GM21423 (cell line): Measurements from ENCODE around the gene DGKH.
"Not testable (repeated sequence)": the region's sequence is repeated elsewhere in the genome, so short reads cannot be mapped to it uniquely, and the experiment has no call there.

ENCODE experiments used
- ATAC-seq: cut with Tn5 transposase; IDR thresholded peaks from one replicate; pipeline ENCODE4 v1.9.1; 2021; ENCODE audit warnings: mild to moderate bottlenecking, moderate library complexity; ENCODE audit not compliant: unreplicated experiment

DGKH gene

DNA sequence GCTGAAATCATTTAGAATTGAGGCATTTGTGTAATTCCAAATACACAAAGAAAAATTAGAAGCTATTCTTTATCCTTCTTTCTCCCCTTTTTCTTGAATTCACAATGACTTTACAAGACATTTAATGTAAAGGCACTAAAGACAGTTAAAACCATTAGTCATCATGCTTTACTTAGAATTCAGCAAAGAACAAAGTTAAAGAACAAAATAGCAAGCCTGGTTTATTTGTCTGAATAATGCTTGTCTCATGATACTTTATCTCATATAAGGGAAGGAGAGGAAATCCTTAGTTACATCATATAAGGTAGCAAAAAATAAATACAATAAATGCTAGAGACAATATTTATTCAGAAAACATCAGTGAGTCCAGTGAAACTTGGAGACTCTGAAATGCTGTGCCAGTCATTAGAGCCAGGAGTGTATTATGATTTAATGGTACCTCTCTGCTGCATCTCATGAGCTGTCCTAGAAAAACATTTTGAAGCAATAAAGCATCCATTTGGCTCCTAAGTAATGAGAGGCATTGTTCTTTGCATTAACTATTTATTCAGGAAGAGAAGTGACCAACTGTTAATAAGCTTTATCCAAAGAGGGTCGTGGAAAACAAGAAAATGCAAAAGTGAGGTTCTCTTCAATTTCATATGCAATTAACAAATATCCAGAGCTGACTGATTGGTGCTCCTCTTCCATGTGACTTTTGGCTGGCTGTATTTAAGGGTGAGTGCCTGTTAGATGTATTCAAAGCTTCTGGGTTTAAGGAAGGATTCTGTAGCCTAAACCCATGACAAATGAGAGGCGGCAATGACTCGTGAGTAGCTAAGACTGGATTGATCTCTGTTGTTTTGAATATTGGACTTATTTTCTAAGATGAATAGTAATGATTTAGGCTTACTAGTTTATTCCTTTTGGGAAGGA, 105.0 kb downstream of the DGKH start:
- no peak for ATAC-seq

DNA sequence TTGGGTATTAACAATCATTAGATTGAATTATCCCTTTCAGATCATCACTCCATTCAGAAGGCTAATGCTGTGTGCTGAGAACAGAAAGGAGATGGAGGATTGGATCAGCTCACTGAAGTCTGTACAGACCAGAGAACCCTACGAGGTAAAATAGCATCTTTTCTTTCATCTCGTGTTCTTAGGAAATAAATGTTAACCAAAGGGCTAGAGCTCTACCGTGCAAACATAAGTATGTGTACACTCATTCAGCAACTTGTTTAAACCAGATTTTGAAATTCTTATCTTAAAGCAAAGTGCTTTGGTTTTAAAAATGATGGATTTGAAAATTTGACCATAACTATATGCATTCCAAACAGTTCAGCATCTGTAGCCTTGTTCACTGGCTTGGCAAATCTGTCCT, 106.8 kb downstream of the DGKH start:
- no peak for ATAC-seq

DNA sequence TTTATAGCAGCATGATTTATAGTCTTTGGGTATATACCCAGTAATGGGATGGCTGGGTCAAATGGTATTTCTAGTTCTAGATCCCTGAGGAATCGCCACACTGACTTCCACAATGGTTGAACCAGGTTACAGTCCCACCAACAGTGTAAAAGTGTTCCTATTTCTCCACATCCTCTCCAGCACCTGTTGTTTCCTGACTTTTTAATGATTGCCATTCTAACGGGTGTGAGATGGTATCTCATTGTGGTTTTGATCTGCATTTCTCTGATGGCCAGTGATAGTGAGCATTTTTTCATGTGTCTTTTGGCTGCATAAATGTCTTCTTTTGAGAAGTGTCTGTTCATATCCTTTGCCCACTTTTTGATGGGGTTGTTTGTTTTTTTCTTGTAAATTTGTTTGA, 114.9 kb downstream of the DGKH start:
- not testable (repeated sequence) for ATAC-seq

DNA sequence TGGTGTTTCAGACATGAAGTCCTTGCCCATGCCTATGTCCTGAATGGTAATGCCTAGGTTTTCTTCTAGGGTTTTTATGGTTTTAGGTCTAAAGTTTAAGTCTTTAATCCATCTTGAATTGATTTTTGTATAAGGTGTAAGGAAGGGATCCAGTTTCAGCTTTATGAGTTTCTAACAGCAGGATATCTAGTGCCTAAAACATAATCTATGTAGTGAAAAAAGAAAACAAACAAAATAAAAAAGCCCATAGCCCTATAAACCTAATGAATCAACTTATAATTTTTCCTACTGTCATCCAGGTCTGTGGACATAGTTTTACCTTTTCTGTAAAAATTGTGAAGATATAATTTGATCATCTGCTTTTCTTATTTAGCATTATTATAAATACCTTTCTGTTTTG, 115.5 kb downstream of the DGKH start:
- not testable (repeated sequence) for ATAC-seq

GRCh38 chr13:42164557-42165125, 116.2 kb downstream of the DGKH start:
- ATAC-seq: no peak

GRCh38 chr13:42168496-42168895, 120.0 kb downstream of the DGKH start:
- ATAC-seq: no peak

DNA sequence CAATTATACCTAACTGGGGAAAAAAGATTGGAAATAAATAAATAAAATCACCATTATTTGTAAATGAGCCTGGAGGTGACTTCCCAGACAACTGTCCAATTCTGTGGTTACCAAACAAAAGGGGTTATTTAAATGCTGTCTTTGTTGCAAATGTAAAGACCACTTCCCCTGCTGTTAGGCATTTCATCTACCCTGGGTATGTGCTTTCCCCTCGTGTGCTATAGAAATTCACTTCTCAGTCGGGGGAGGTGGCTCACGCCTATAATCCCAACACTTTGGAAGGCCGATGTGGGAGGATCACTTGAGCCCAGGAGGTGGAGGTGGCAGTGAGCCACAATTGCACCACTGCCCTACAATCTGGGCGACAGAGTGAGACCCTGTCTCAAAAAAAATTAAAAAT, 121.6 kb downstream of the DGKH start:
- ATAC-seq: no peak

DNA sequence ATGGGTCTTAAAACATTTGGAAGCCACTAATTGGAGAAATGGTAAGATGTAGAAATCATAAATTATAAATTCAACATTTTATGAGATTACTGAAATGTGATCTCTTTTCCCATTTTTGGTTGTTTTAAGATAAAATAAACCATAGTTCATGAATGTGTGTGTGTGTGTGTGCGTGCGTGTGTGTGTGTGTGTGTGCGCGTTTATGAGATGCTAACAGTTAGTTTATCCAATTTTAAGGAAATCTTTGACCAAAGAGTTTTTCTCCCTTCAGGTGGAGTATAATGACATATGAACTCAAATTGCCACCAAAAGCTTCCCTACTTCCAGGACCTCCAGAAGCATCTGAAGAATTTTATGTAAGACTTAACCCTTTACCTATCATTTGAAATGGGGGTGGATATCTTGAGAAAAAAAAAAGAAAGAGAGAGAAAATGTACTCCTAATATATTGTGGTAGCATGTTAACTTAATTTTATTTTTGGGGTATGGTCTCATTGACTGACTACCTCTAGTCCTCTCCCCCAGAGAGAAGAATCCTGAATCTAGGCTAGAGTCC, 125.4 kb downstream of the DGKH start:
- no peak for ATAC-seq

- ATAC-seq: no peak
Observed at GRCh38 chr13:42174344-42175162, 126.1 kb downstream of the DGKH start.

GRCh38 chr13:42176294-42176693, 127.8 kb downstream of the DGKH start:
- ATAC-seq: no peak

DNA sequence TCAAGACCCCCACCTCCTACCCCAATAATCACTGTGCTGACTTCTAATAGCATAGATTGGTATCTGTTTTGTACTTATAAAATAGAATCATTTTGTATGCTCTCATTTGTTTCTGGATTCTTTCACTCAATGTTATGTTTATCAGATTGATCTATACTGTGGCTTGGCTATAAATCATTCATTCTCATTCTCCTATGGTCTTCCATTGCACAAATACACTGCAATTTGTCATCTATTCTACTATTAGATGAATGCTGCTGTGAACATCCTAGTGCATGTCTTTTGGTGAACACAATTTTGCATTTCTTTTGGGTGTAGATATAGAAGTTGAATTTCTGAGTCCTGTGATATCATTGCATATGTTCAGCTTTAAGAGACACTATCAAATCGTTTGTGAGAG, 128.7 kb downstream of the DGKH start:
- ATAC-seq: no peak

DNA sequence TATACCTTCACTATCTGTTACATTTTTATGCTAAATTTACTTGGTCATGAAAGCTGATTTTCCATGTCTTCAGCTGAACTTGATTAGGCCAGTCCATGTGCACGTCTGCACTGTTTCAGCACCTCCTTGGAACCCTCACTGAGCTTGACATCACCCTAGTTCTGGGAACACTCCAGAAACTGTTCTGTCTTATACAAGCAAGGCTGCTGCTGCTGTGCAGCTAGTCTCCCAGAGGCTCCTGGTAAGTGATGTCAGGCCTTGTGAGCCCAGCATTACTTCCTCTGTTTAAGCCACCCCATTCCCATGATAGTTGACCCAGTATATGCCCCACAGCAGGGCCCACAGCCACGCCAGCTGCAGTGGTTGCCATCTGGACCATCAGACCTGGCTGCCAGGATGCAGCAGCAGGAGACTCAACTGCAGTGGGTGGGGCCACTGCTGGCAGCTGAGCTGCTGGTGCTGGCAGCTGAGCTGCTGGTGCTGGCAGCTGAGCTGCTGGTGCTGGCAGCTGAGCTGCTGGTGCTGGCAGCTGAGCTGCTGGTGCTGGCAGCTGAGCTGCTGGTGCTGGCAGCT, 133.0 kb downstream of the DGKH start:
- ATAC-seq: no peak

- ATAC-seq: no peak
Observed at GRCh38 chr13:42189061-42189460, 140.6 kb downstream of the DGKH start.

- ATAC-seq: no peak
Observed at GRCh38 chr13:42190529-42190928, 142.1 kb downstream of the DGKH start.

- no peak for ATAC-seq
Observed at GRCh38 chr13:42211704-42212464, 163.4 kb downstream of the DGKH start.

GRCh38 chr13:42214446-42214845, 166.0 kb downstream of the DGKH start:
- ATAC-seq: no peak

DNA sequence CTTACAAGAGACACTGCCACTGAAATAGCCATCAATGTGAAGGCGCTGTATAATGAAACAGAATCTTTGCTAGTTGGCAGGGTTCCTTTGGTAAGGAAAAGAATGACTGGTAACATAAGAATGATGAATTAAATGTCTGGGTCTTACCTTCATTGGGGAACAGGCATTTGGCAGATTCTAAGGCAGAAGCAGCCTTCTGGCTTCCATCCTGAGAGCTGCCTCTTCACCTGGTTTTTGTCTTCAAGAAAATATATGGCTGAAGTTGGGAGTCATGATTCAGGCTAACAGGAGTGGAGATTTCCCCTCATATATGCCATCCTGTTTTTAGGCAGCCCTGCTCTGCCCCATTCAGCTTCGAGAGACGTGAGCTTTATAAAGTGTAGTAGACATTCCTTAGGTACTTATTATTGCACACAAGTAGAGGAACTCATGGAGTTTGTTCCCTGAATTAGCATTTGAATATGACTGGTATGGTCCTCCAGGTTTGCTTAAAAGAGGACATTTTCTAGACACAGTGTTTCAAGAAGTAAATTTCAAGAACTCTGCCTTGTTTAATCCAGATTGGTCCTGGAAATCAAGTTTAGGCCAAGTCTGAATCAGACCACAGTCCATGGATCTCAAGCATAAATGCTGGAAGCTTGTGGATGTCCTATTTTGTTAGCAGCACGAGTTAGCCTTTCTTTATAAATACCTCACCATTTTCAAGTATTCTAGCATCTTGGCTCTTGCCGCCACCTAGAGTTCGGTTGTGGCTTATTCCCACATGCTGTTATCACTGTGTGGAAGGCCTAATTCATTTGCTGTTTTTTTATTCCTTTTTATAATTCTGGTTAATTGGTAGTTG, 167.4 kb downstream of the DGKH start:
- ATAC-seq: no peak

DNA sequence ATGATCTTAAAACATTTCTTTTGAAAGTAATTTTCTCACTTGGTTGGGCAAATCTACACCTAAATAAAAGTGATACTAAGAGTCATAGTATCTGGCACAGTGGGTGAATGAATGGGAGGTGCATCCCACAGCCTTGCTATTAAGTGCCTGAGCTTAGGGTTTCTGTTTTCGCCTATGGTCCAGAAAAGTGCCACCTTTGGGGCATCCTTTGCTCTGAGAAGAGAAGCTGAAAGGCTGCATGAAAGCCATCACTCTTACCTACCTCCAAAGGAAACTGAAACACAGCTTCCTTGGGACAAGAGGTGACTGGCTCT, 167.9 kb downstream of the DGKH start:
- ATAC-seq: no peak

- ATAC-seq: no peak
Observed at GRCh38 chr13:42218576-42218975, 170.1 kb downstream of the DGKH start.

DNA sequence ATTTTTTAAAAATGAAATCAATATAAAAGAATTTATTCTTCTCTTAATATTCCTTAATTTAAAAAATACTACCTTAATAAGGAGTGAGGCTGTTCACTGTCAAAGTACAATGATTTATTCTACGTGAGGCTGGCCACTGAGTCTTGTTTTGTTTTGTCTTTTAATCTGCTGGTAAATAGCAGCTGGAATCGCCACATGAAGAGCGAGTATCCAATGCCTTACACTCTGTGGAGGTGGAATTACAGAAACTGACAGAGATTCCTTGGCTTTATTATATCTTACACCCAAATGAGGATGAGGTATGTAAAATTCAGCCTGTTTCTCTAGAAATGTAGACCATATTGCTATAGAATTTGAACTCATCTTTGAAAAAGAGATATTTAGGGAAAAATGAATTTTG, 170.6 kb downstream of the DGKH start:
- no peak for ATAC-seq
